A549 (cell line): ENCODE results near the gene WDR62.

Experiments
- HOXA7 ChIP-seq: fragments of 250-450 bp; sonication (Bioruptor Pico); IDR thresholded peaks from 2 replicates; pipeline ENCODE4 v1.5.0; 2020; ENCODE audit warnings: mild to moderate bottlenecking, moderate library complexity
- JUNB ChIP-seq: fragments of >200 bp; sonication (Bioruptor Twin); formaldehyde crosslinking; IDR thresholded peaks from 2 replicates; pipeline ENCODE4 v1.6.1; 2016
- POLR2A ChIP-seq: IDR thresholded peaks from 2 replicates; pipeline ENCODE4 v1.6.1; 2012; ENCODE audit warnings: mild to moderate bottlenecking, low read length
- RAD21 ChIP-seq, 2 experiments: fragments of >200 bp in 1 of 2; sonication (Bioruptor Twin) in 1 of 2; formaldehyde crosslinking in 1 of 2; IDR thresholded peaks in 1 of 2; conservative IDR thresholded peaks in 1 of 2; 2 replicates in 1 of 2; 3 replicates in 1 of 2; pipeline ENCODE4 v1.6.1; 2012 to 2018; ENCODE audit warnings: inconsistent platforms in 1 of 2
- USF2 ChIP-seq: fragments of 450-650 bp; IDR thresholded peaks from 2 replicates; pipeline ENCODE4 v1.6.1; 2014; ENCODE audit warnings: antibody characterized with exemption
- TF ChIP-seq, protein P1 (sequence below): fragments of >200 bp; sonication (Bioruptor Twin); formaldehyde crosslinking; IDR thresholded peaks from 3 replicates; pipeline ENCODE4 v1.5.1; 2016

- TF ChIP-seq POLR2A (peak; percentile 83), USF2 (0 out of 2 replicates have a peak, but pooled peaks have one; percentile 11), JUNB (peak; percentile 34; the same call in 1 of the 2 replicates), HOXA7 (CRISPR knock-in tag) (no peak), RAD21 (conservative IDR thresholded peaks at IDR 0.05 in 1 of 2, IDR thresholded peaks at IDR 0.05 in 1 of 2) (peak in 1 of 2 experiments; percentile 7; a peak in 1 of 5 replicates)
- TF ChIP-seq, protein P1, sequence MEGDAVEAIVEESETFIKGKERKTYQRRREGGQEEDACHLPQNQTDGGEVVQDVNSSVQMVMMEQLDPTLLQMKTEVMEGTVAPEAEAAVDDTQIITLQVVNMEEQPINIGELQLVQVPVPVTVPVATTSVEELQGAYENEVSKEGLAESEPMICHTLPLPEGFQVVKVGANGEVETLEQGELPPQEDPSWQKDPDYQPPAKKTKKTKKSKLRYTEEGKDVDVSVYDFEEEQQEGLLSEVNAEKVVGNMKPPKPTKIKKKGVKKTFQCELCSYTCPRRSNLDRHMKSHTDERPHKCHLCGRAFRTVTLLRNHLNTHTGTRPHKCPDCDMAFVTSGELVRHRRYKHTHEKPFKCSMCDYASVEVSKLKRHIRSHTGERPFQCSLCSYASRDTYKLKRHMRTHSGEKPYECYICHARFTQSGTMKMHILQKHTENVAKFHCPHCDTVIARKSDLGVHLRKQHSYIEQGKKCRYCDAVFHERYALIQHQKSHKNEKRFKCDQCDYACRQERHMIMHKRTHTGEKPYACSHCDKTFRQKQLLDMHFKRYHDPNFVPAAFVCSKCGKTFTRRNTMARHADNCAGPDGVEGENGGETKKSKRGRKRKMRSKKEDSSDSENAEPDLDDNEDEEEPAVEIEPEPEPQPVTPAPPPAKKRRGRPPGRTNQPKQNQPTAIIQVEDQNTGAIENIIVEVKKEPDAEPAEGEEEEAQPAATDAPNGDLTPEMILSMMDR, result peak; percentile 17; the same call in 1 of the 3 replicates
Measured at GRCh38 chr19:36139473-36140303, 85.0 kb downstream of the WDR62 start, which contains the start of gene CAPNS1.
